ENCODE measurements around the gene SMURF2.

DNA sequence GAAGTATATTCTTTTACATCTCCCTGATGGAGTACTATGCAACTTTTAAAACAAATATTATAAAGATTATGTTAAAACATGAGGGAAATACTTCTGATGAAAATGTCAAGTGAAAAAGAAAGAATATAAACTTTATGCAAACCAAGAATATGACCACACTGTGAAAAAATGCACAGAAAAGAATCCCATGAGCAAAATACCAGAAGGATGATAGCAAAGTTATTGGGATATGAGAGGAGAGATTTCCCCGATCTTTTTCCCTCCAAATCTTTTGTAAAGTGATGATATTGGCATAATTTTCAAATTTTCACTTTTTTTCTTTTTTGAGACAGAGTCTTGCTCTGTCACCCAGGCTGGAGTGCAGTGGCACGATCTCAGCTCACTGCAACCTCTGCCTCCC lies 36.6 kb upstream of the SMURF2 start:
- TF ChIP-seq, protein P1, sequence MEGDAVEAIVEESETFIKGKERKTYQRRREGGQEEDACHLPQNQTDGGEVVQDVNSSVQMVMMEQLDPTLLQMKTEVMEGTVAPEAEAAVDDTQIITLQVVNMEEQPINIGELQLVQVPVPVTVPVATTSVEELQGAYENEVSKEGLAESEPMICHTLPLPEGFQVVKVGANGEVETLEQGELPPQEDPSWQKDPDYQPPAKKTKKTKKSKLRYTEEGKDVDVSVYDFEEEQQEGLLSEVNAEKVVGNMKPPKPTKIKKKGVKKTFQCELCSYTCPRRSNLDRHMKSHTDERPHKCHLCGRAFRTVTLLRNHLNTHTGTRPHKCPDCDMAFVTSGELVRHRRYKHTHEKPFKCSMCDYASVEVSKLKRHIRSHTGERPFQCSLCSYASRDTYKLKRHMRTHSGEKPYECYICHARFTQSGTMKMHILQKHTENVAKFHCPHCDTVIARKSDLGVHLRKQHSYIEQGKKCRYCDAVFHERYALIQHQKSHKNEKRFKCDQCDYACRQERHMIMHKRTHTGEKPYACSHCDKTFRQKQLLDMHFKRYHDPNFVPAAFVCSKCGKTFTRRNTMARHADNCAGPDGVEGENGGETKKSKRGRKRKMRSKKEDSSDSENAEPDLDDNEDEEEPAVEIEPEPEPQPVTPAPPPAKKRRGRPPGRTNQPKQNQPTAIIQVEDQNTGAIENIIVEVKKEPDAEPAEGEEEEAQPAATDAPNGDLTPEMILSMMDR (IDR thresholded peaks at IDR 0.05) = no peak
- no peak for TF ChIP-seq POLR2AphosphoS5 (IDR thresholded peaks at IDR 0.05)

Measured in breast epithelium (tissue), 3 donors.